ENCODE measurements around the gene CD300A.

GRCh38 chr17:74454197-74455024 is 12.0 kb upstream of the CD300A start:
- TF ChIP-seq CTCF (IDR thresholded peaks at IDR 0.05; ENCODE audit: low read depth, low read length) (no peak), EZH2phosphoT487 (IDR thresholded peaks at IDR 0.05; ENCODE audit: low read depth) (no peak)
